B cell (primary cell): ENCODE measurements around the gene OSTF1.

ENCODE experiments used
- CTCF ChIP-seq: fragments of 200-600 bp; IDR thresholded peaks from one replicate; pipeline ENCODE4 v1.8.0; 2022; ENCODE audit warnings: antibody characterized with exemption, mild to moderate bottlenecking
- EZH2 ChIP-seq: IDR thresholded peaks from 2 replicates; pipeline ENCODE4 v1.6.1; 2012; ENCODE audit warnings: borderline replicate concordance, low read depth, mild to moderate bottlenecking, moderate library complexity, low read length; ENCODE audit not compliant: insufficient read depth, poor library complexity, severe bottlenecking

- no peak for TF ChIP-seq CTCF
- TF ChIP-seq EZH2 = no peak
Measured at GRCh38 chr9:75116306-75116705, 28.0 kb downstream of the OSTF1 start.
